CD4-positive, CD25-positive, alpha-beta regulatory T cell (primary cell): ENCODE measurements around the gene WDR91. TPM values are rescaled to one million over a fixed set of nuclear protein-coding genes. Genes with fewer than 3 reads are reported as not detected.

Experiments used
- ATAC-seq, 2 donors: fragments of 150-1000 bp; cut with Tn5 transposase; one replicate each; pipeline ENCODE4 v1.10.0; 2021; ENCODE audit warnings: low read depth in 2 of 2, moderate number of reproducible peaks in 2 of 2, moderate library complexity in 1 of 2
- DNase-seq, 3 donors: peaks; one replicate each; pipeline versions ENCODE4 v3.0.0 to v3.0.0-alpha.2; 2012 to 2022; ENCODE audit warnings: mixed read lengths in 1 of 3
- H3K27ac ChIP-seq: one replicate; pipeline ENCODE4 v1.7.0; 2013; ENCODE audit warnings: mild to moderate bottlenecking, low read length; ENCODE audit not compliant: insufficient read depth, poor library complexity, severe bottlenecking
- H3K27me3 ChIP-seq: one replicate; pipeline ENCODE4 v1.7.0; 2013; ENCODE audit warnings: low read length; ENCODE audit not compliant: control insufficient read depth, insufficient read depth
- H3K36me3 ChIP-seq: one replicate; pipeline ENCODE4 v1.7.0; 2013; ENCODE audit warnings: mild to moderate bottlenecking, low read length, moderate library complexity; ENCODE audit not compliant: control insufficient read depth, insufficient read depth
- H3K4me1 ChIP-seq: 2 replicates; pipeline ENCODE4 v1.7.0; 2013; ENCODE audit warnings: mild to moderate bottlenecking, low read length; ENCODE audit not compliant: insufficient read depth, control insufficient read depth, poor library complexity, severe bottlenecking
- H3K4me3 ChIP-seq: one replicate; pipeline ENCODE4 v1.7.0; 2013; ENCODE audit warnings: low read depth, mild to moderate bottlenecking, low read length, moderate library complexity
- H3K9me3 ChIP-seq, 2 experiments: 1 replicate in 1 of 2; 2 replicates in 1 of 2; pipeline ENCODE4 v1.7.0; 2013; ENCODE audit warnings: low read length in 2 of 2, mild to moderate bottlenecking in 1 of 2, moderate library complexity in 1 of 2; ENCODE audit not compliant: control insufficient read depth in 2 of 2
- H3K27ac Mint-ChIP-seq, 3 donors: one replicate each; pipeline ENCODE4 v1.8.0; 2020 to 2022; ENCODE audit warnings: mild to moderate bottlenecking in 3 of 3, mixed read lengths in 3 of 3, moderate library complexity in 2 of 3
- H3K27me3 Mint-ChIP-seq: one replicate; pipeline ENCODE4 v1.8.0; 2022; ENCODE audit warnings: mild to moderate bottlenecking, mixed read lengths
- H3K36me3 Mint-ChIP-seq: one replicate; pipeline ENCODE4 v1.8.0; 2020; ENCODE audit warnings: mixed read lengths
- H3K4me1 Mint-ChIP-seq, 4 donors: one replicate each; pipeline ENCODE4 v1.8.0; 2020 to 2022; ENCODE audit warnings: mixed read lengths in 4 of 4, mild to moderate bottlenecking in 1 of 4
- H3K4me3 Mint-ChIP-seq, 4 donors: one replicate each; pipeline ENCODE4 v1.8.0; 2020 to 2022; ENCODE audit warnings: mild to moderate bottlenecking in 4 of 4, mixed read lengths in 4 of 4, moderate library complexity in 3 of 4
- H3K9me3 Mint-ChIP-seq, 7 donors: one replicate each; pipeline ENCODE4 v1.8.0; 2020 to 2022; ENCODE audit warnings: mixed read lengths in 7 of 7, mild to moderate bottlenecking in 3 of 7, moderate library complexity in 2 of 7
- polyA plus RNA-seq, 4 donors: library from polyadenylated mRNA; unstranded; fragments of 300-500 nt; fragmentation: Illumina TruSeq; gene quantifications; one replicate each; pipeline ENCODE4 v1.2.3, GENCODE V29; 2021
- total RNA-seq: library from RNA; stranded (reverse); gene quantifications from one replicate; pipeline ENCODE4 v1.2.3, GENCODE V29; 2022

The WDR91 gene
- total RNA-seq (34.9 TPM), polyA plus RNA-seq (1 to 10 TPM; 3.4 to 4.7 (median 4.2) TPM)

GRCh38 chr7:135211179-135211945 lies at the start of gene WDR91:
Gene WDR91, minus strand, starts transcription at chr7:135211526. Its CDS starts 24 bp downstream, at chr7:135211502.
- H3K9me3 ChIP-seq = no peaks in the 10 kb centered on the region
- peaks cover 5% of the 10 kb centered on the region for H3K36me3 Mint-ChIP-seq
- peak; percentile 88 to 95 (median 94) for DNase-seq
- H3K27ac ChIP-seq = peak within 1 kb of the TSS; percentile 80
- H3K27me3 Mint-ChIP-seq = peaks cover 6% of the 10 kb centered on the region
- H3K9me3 Mint-ChIP-seq = peaks cover 0 to 2% (median 0%) of the 10 kb centered on the region in 7 donors
- H3K4me1 ChIP-seq = peaks cover 14% of the 10 kb centered on the region
- ATAC-seq = peak; percentile 93
- H3K36me3 ChIP-seq = no peaks in the 10 kb centered on the region
- no peaks in the 10 kb centered on the region for H3K27me3 ChIP-seq
- peak within 1 kb of the TSS; percentile 94 for H3K4me3 ChIP-seq
- peak within 1 kb of the TSS; percentile 95 to 96 (median 96) for H3K27ac Mint-ChIP-seq
- peaks cover 18 to 45% (median 29%) of the 10 kb centered on the region in 4 donors for H3K4me1 Mint-ChIP-seq
- H3K4me3 Mint-ChIP-seq = peak within 1 kb of the TSS; percentile 94 to 98 (median 96)

GRCh38 chr7:135260470-135260869 lies 49.1 kb upstream of the WDR91 start:
- Histone ChIP-seq H3K27ac (no peak overlapping the region), H3K36me3 (no peaks in the 10 kb centered on the region), H3K4me3 (no peak overlapping the region), H3K9me3 (no peaks in the 10 kb centered on the region), H3K27me3 (no peaks in the 10 kb centered on the region), H3K4me1 (no peaks in the 10 kb centered on the region)
- peaks cover 3% of the 10 kb centered on the region for H3K36me3 Mint-ChIP-seq
- no peak for DNase-seq
- no peak overlapping the region for H3K27ac Mint-ChIP-seq
- peaks cover 0 to 1% (median 0%) of the 10 kb centered on the region in 4 donors for H3K4me1 Mint-ChIP-seq
- no peak overlapping the region for H3K4me3 Mint-ChIP-seq
- H3K9me3 Mint-ChIP-seq = peaks cover 0 to 3% (median 0%) of the 10 kb centered on the region in 7 donors
- ATAC-seq = no peak
- H3K27me3 Mint-ChIP-seq = peaks cover 9% of the 10 kb centered on the region

GRCh38 chr7:135259702-135260101 lies 48.4 kb upstream of the WDR91 start:
- Mint-ChIP-seq H3K4me1 (peaks cover 0 to 1% (median 0%) of the 10 kb centered on the region in 4 donors), H3K36me3 (peaks cover 3% of the 10 kb centered on the region), H3K9me3 (peaks cover 0 to 3% (median 0%) of the 10 kb centered on the region in 7 donors), H3K4me3 (no peak overlapping the region), H3K27ac (no peak overlapping the region), H3K27me3 (peaks cover 9% of the 10 kb centered on the region)
- DNase-seq (no peak), ATAC-seq (no peak)
- no peaks in the 10 kb centered on the region for H3K36me3 ChIP-seq
- H3K4me3 ChIP-seq = no peak overlapping the region
- H3K27ac ChIP-seq = no peak overlapping the region
- no peaks in the 10 kb centered on the region for H3K9me3 ChIP-seq
- no peaks in the 10 kb centered on the region for H3K27me3 ChIP-seq
- H3K4me1 ChIP-seq = no peaks in the 10 kb centered on the region

- Mint-ChIP-seq H3K9me3 (peaks cover 0 to 3% (median 0%) of the 10 kb centered on the region in 7 donors), H3K4me1 (peaks cover 0 to 1% (median 0%) of the 10 kb centered on the region in 4 donors), H3K36me3 (peaks cover 3% of the 10 kb centered on the region), H3K27ac (no peak overlapping the region), H3K27me3 (peaks cover 9% of the 10 kb centered on the region), H3K4me3 (no peak overlapping the region)
- H3K4me3 ChIP-seq = no peak overlapping the region
- no peaks in the 10 kb centered on the region for H3K9me3 ChIP-seq
- no peak for ATAC-seq
- H3K27me3 ChIP-seq = no peaks in the 10 kb centered on the region
- no peak for DNase-seq
- no peaks in the 10 kb centered on the region for H3K4me1 ChIP-seq
- no peak overlapping the region for H3K27ac ChIP-seq
- H3K36me3 ChIP-seq = no peaks in the 10 kb centered on the region
Observed at GRCh38 chr7:135258585-135258984, 47.3 kb upstream of the WDR91 start.

- H3K9me3 Mint-ChIP-seq = peaks cover 0 to 3% (median 0%) of the 10 kb centered on the region in 7 donors
- no peak for DNase-seq
- H3K4me1 Mint-ChIP-seq = peaks cover 0 to 1% (median 0%) of the 10 kb centered on the region in 4 donors
- H3K4me1 ChIP-seq = no peaks in the 10 kb centered on the region
- no peak overlapping the region for H3K27ac Mint-ChIP-seq
- no peaks in the 10 kb centered on the region for H3K9me3 ChIP-seq
- H3K27ac ChIP-seq = no peak overlapping the region
- H3K4me3 ChIP-seq = no peak overlapping the region
- H3K27me3 Mint-ChIP-seq = peaks cover 9% of the 10 kb centered on the region
- no peak for ATAC-seq
- no peaks in the 10 kb centered on the region for H3K36me3 ChIP-seq
- H3K27me3 ChIP-seq = no peaks in the 10 kb centered on the region
- peaks cover 3% of the 10 kb centered on the region for H3K36me3 Mint-ChIP-seq
- H3K4me3 Mint-ChIP-seq = no peak overlapping the region
Observed at GRCh38 chr7:135257790-135258189, 46.5 kb upstream of the WDR91 start.

- H3K36me3 Mint-ChIP-seq = no peaks in the 10 kb centered on the region
- Histone ChIP-seq H3K36me3 (no peaks in the 10 kb centered on the region), H3K9me3 (no peaks in the 10 kb centered on the region), H3K4me3 (no peak overlapping the region), H3K4me1 (no peaks in the 10 kb centered on the region), H3K27me3 (no peaks in the 10 kb centered on the region), H3K27ac (no peak overlapping the region)
- H3K9me3 Mint-ChIP-seq = no peaks in the 10 kb centered on the region
- ATAC-seq (no peak), DNase-seq (no peak)
- peaks cover 0 to 4% (median 0%) of the 10 kb centered on the region in 4 donors for H3K4me1 Mint-ChIP-seq
- no peak overlapping the region for H3K4me3 Mint-ChIP-seq
- no peak overlapping the region for H3K27ac Mint-ChIP-seq
- H3K27me3 Mint-ChIP-seq = peaks cover 4% of the 10 kb centered on the region
Observed at GRCh38 chr7:135253851-135254771, 42.8 kb upstream of the WDR91 start.

GRCh38 chr7:135251496-135252391 lies 40.4 kb upstream of the WDR91 start:
- H3K27me3 ChIP-seq = no peaks in the 10 kb centered on the region
- H3K9me3 ChIP-seq = no peaks in the 10 kb centered on the region
- no peak for DNase-seq
- Mint-ChIP-seq H3K4me3 (no peak overlapping the region), H3K9me3 (no peaks in the 10 kb centered on the region), H3K4me1 (peaks cover 0 to 4% (median 0%) of the 10 kb centered on the region in 4 donors), H3K27me3 (no peaks in the 10 kb centered on the region), H3K27ac (peak overlapping the region in 1 of 3 donors; percentile 20), H3K36me3 (no peaks in the 10 kb centered on the region)
- no peak overlapping the region for H3K27ac ChIP-seq
- H3K4me3 ChIP-seq = no peak overlapping the region
- no peak for ATAC-seq
- H3K36me3 ChIP-seq = no peaks in the 10 kb centered on the region
- no peaks in the 10 kb centered on the region for H3K4me1 ChIP-seq
